Mammary epithelial cell (primary cell): ENCODE measurements around the gene C19orf85.

ENCODE experiments used
- EZH2 ChIP-seq: IDR thresholded peaks from 2 replicates; pipeline ENCODE4 v1.6.1; 2012; ENCODE audit warnings: low read length, inconsistent platforms, borderline replicate concordance
- TF ChIP-seq, protein P1 (sequence below), 2 donors: IDR thresholded peaks in 1 of 2; conservative IDR thresholded peaks in 1 of 2; 2 replicates each; pipeline ENCODE4 v1.5.1; 2011 to 2012; ENCODE audit warnings: inconsistent platforms in 2 of 2, low read length in 2 of 2, mild to moderate bottlenecking in 2 of 2, control low read depth in 1 of 2, low read depth in 1 of 2; ENCODE audit not compliant: insufficient read depth in 1 of 2; ENCODE audit errors: extremely low read depth in 1 of 2

- TF ChIP-seq, protein P1, sequence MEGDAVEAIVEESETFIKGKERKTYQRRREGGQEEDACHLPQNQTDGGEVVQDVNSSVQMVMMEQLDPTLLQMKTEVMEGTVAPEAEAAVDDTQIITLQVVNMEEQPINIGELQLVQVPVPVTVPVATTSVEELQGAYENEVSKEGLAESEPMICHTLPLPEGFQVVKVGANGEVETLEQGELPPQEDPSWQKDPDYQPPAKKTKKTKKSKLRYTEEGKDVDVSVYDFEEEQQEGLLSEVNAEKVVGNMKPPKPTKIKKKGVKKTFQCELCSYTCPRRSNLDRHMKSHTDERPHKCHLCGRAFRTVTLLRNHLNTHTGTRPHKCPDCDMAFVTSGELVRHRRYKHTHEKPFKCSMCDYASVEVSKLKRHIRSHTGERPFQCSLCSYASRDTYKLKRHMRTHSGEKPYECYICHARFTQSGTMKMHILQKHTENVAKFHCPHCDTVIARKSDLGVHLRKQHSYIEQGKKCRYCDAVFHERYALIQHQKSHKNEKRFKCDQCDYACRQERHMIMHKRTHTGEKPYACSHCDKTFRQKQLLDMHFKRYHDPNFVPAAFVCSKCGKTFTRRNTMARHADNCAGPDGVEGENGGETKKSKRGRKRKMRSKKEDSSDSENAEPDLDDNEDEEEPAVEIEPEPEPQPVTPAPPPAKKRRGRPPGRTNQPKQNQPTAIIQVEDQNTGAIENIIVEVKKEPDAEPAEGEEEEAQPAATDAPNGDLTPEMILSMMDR (conservative IDR thresholded peaks at IDR 0.05 in 1 of 2, IDR thresholded peaks at IDR 0.05 in 1 of 2; ENCODE audit: extremely low read depth in 1 of 2, insufficient read depth in 1 of 2, low read depth in 1 of 2, low read length in 2 of 2) = no peak
- TF ChIP-seq EZH2 = no peak
Observed at GRCh38 chr19:55485439-55486011, 21.0 kb upstream of the C19orf85 start.
